ENCODE data around the gene DAD1. TPM values are rescaled to one million over a fixed set of nuclear protein-coding genes. Genes with fewer than 3 reads are reported as not detected.

Gene DAD1
- total RNA-seq (2022; extraction: Qiagen RNA extraction; ENCODE audit: low read depth): 363 to 389 TPM (median 376 TPM) in 5 replicates

GRCh38 chr14:22589096-22589839 is at the start of gene DAD1:
Gene DAD1, minus strand, starts transcription at chr14:22589224. Its CDS starts 67 bp downstream, at chr14:22589157.

DNA sequence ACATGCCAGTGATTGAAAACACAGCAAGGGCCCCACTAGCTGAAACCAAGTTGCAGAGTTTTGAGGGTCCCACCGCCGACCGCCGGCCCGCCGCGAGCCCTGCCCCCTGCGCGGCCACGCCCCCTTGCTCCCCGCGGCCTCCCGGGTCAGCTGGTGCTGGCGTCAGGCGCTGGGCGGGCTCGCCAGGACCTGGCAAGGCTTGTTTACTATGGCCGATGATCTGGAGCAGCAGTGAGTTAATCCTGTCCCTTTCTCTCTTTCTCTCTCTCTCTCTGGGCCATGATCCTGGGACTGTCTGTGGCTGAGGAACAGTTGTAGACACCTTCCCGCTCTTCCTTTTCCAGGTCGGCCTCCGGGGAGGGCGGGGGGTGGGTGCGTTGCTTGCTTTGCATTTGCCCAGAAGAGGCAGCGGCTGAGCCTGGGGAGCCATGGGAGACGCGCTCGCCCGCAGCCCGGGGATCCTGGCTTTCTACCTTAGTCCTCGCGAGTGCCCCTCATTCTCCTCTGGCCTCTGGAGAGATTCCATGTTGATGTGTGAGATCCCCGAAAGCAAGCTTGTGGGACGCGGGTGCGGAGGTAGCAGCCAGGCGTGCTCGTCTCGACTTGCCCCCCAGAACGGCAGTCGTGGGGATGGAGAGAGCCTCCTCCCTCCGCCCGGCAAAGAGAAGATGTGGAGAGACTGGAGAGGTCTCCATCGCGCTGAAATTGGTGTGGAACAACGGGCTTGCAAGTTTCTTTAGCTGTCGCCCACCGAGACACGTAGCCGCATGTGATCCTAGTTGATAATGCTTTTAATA is 9.3 kb upstream of the DAD1 start, which contains the start of gene ABHD4:
ABHD4 (plus strand) TSS at position 202 of the 797 bp plus-strand sequence; CDS start at position 209, 7 bp downstream.

Other genes starting within 250 kb of the DAD1 start
- 49.4 to 53.0 TPM (median 50.4 TPM) in 5 replicates for gene ABHD4, start 9.1 kb upstream of the DAD1 start, total RNA-seq (2022; extraction: Qiagen RNA extraction; ENCODE audit: low read depth)
- gene OR6J1, start 55.1 kb upstream of the DAD1 start, total RNA-seq (2022; extraction: Qiagen RNA extraction; ENCODE audit: low read depth): not detected in 5 replicates
- 143 to 168 TPM (median 161 TPM) in 5 replicates for gene OXA1L, start 177.5 kb upstream of the DAD1 start, total RNA-seq (2022; extraction: Qiagen RNA extraction; ENCODE audit: low read depth)
- gene SLC7A7, start 226.2 kb upstream of the DAD1 start, total RNA-seq (2022; extraction: Qiagen RNA extraction; ENCODE audit: low read depth): 18.5 to 20.1 TPM (median 18.8 TPM) in 5 replicates
- gene MRPL52, start 240.7 kb upstream of the DAD1 start, total RNA-seq (2022; extraction: Qiagen RNA extraction; ENCODE audit: low read depth): 141 to 243 TPM (median 196 TPM) in 5 replicates
- 0.45 to 0.86 TPM (median 0.57 TPM) in 5 replicates for gene MMP14, start 247.4 kb upstream of the DAD1 start, total RNA-seq (2022; extraction: Qiagen RNA extraction; ENCODE audit: low read depth)

Data from A549 treated with GW870086 at 1 μM for 4 hours (cell line).